Measurements from ENCODE around the gene RRM1.
A peak's percentile ranks its signal among the peaks of the same experiment; 100 is the strongest.

- TF ChIP-seq CTCF (optimal IDR thresholded peaks at IDR 0.05 in 1 of 3, IDR thresholded peaks at IDR 0.05 in 1 of 3, conservative IDR thresholded peaks at IDR 0.05 in 1 of 3; ENCODE audit: extremely low read depth in 1 of 3, insufficient read depth in 2 of 3, low read length in 3 of 3) = peak; percentile 65 to 93 (median 76)
- TF ChIP-seq EZH2 (IDR thresholded peaks at IDR 0.05; ENCODE audit: low read length) = no peak
Measured at GRCh38 chr11:4181782-4182721, 87.5 kb downstream of the RRM1 start.

Measured in keratinocyte (primary cell).